ENCODE data around the gene TMEM192. TPM values are rescaled to one million over a fixed set of nuclear protein-coding genes. Genes with fewer than 3 reads are reported as not detected.

TMEM192 gene
- total and polyA plus RNA-seq, 2 of the 4 experiments (the other 2 are of a cell fraction), result 7.7 to 17.2 TPM

DNA sequence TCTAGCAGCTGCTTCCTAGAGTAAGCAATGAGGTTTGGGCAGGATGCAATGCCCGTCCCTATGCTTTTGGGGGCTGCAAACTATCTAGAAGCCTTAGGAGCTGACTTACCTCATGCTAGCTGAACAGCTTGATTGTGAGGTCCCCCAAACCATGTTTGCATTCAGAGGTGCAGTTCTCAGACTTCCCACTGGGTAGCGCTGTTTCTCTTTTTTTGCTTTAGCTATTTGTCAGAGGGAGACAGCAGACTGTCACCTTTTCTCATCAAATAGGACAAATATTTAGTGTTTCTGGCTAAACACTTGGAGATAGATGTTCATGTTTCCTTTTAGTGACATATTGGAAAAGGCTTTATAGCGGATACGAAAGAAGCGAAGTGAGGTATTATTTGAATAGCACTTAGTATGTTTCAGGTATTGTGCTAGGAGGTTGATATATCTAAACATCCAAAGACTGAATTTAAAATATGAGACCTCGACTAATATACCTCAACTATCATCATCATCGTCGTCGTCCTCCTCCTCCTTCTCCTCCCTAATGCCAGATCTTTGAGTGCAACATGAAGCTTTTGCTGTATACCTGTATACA, 18.7 kb upstream of the TMEM192 start:
- TF ChIP-seq POLR2A (IDR thresholded peaks at IDR 0.05; ENCODE audit: low read depth, low read length), result no peak
- TF ChIP-seq, protein P1, sequence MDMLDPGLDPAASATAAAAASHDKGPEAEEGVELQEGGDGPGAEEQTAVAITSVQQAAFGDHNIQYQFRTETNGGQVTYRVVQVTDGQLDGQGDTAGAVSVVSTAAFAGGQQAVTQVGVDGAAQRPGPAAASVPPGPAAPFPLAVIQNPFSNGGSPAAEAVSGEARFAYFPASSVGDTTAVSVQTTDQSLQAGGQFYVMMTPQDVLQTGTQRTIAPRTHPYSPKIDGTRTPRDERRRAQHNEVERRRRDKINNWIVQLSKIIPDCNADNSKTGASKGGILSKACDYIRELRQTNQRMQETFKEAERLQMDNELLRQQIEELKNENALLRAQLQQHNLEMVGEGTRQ (IDR thresholded peaks at IDR 0.05; ENCODE audit: low read depth, low read length), result no peak
- peak; percentile 90 for TF ChIP-seq RAD21 (IDR thresholded peaks at IDR 0.05; ENCODE audit: low read length)
- TF ChIP-seq MAFK (IDR thresholded peaks at IDR 0.05; ENCODE audit: low read depth, low read length), result no peak
- TF ChIP-seq RCOR1 (IDR thresholded peaks at IDR 0.05; ENCODE audit: insufficient replicate concordance, low read length), result no peak
- no peak for TF ChIP-seq NFE2L2 (IDR thresholded peaks at IDR 0.05; ENCODE audit: low read depth, low read length)
- no peak for TF ChIP-seq CEBPB (IDR thresholded peaks at IDR 0.05; ENCODE audit: low read depth, low read length)
- TF ChIP-seq FOS (IDR thresholded peaks at IDR 0.05; ENCODE audit: low read depth, low read length), result no peak
- no peak for TF ChIP-seq BHLHE40 (IDR thresholded peaks at IDR 0.05; ENCODE audit: low read depth, low read length)
- TF ChIP-seq RFX5 (IDR thresholded peaks at IDR 0.05; ENCODE audit: low read depth, low read length), result no peak
- TF ChIP-seq, protein P2, sequence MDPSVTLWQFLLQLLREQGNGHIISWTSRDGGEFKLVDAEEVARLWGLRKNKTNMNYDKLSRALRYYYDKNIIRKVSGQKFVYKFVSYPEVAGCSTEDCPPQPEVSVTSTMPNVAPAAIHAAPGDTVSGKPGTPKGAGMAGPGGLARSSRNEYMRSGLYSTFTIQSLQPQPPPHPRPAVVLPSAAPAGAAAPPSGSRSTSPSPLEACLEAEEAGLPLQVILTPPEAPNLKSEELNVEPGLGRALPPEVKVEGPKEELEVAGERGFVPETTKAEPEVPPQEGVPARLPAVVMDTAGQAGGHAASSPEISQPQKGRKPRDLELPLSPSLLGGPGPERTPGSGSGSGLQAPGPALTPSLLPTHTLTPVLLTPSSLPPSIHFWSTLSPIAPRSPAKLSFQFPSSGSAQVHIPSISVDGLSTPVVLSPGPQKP (IDR thresholded peaks at IDR 0.05; ENCODE audit: borderline replicate concordance, low read depth, low read length), result no peak
- TF ChIP-seq MXI1 (IDR thresholded peaks at IDR 0.05; ENCODE audit: borderline replicate concordance, low read depth, low read length), result no peak
- no peak for TF ChIP-seq MAZ (IDR thresholded peaks at IDR 0.05; ENCODE audit: borderline replicate concordance, low read depth, low read length)
- TF ChIP-seq, protein P3, sequence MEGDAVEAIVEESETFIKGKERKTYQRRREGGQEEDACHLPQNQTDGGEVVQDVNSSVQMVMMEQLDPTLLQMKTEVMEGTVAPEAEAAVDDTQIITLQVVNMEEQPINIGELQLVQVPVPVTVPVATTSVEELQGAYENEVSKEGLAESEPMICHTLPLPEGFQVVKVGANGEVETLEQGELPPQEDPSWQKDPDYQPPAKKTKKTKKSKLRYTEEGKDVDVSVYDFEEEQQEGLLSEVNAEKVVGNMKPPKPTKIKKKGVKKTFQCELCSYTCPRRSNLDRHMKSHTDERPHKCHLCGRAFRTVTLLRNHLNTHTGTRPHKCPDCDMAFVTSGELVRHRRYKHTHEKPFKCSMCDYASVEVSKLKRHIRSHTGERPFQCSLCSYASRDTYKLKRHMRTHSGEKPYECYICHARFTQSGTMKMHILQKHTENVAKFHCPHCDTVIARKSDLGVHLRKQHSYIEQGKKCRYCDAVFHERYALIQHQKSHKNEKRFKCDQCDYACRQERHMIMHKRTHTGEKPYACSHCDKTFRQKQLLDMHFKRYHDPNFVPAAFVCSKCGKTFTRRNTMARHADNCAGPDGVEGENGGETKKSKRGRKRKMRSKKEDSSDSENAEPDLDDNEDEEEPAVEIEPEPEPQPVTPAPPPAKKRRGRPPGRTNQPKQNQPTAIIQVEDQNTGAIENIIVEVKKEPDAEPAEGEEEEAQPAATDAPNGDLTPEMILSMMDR (conservative IDR thresholded peaks at IDR 0.05; ENCODE audit: low read depth, low read length), result peak; percentile 85
- peak; percentile 92 for TF ChIP-seq SMC3 (IDR thresholded peaks at IDR 0.05; ENCODE audit: low read depth, low read length)
- TF ChIP-seq CHD1 (IDR thresholded peaks at IDR 0.05; ENCODE audit: low read depth, low read length), result no peak
- Histone ChIP-seq H3K27ac (ENCODE audit: insufficient read depth, low read length) (no peak overlapping the region), H2BK20ac (ENCODE audit: low read depth, low read length) (no peak overlapping the region), H3K27me3 (ENCODE audit: control insufficient read depth, insufficient read depth, low read length) (no peaks in the 10 kb centered on the region; the same call in 1 of the 2 replicates), H2BK15ac (ENCODE audit: low read depth, low read length) (no peak overlapping the region), H3K4ac (ENCODE audit: low read depth, low read length) (no peak overlapping the region), H3K18ac (ENCODE audit: low read depth, low read length) (no peak overlapping the region), H2BK120ac (ENCODE audit: low read depth, low read length) (no peak overlapping the region), H2AK9ac (replicated peaks; ENCODE audit: low read depth, low read length, poor library complexity) (no peak overlapping the region), H3K9me3 (ENCODE audit: control insufficient read depth, insufficient read depth, low read length) (no peaks in the 10 kb centered on the region), H4K5ac (ENCODE audit: low read depth, low read length) (no peak overlapping the region), H3K4me2 (ENCODE audit: low read depth, low read length) (no peak overlapping the region), H3K23ac (ENCODE audit: low read depth, low read length) (no peak overlapping the region), H3K9ac (ENCODE audit: low read depth, low read length) (no peak overlapping the region), H3K14ac (replicated peaks; ENCODE audit: low read depth, low read length) (no peak overlapping the region), H3K79me1 (ENCODE audit: low read depth in 1 of 2, low read length in 2 of 2) (no peaks in the 10 kb centered on the region), H2AFZ (replicated peaks; ENCODE audit: low read length, poor library complexity) (no peak overlapping the region), H4K91ac (ENCODE audit: insufficient read depth, low read depth, low read length) (no peak overlapping the region), H4K8ac (ENCODE audit: low read depth in 2 of 2, low read length in 2 of 2) (no peak overlapping the region), H4K20me1 (ENCODE audit: insufficient read depth, low read length) (no peaks in the 10 kb centered on the region), H3K56ac (ENCODE audit: extremely low read depth, insufficient read depth, low read length) (no peak overlapping the region), H3K4me1 (ENCODE audit: control insufficient read depth, insufficient read depth, low read length) (no peaks in the 10 kb centered on the region), H3K9me1 (ENCODE audit: insufficient read depth, low read length) (no peaks in the 10 kb centered on the region), H3K36me3 (ENCODE audit: control insufficient read depth, insufficient read depth, low read length) (no peaks in the 10 kb centered on the region), H2BK5ac (ENCODE audit: low read depth, low read length, poor library complexity, severe bottlenecking) (no peak overlapping the region), H3K4me3 (ENCODE audit: insufficient read depth, low read depth, low read length) (no peak overlapping the region), H2AK5ac (ENCODE audit: low read depth, low read length) (no peak overlapping the region)
- POLR2A ChIA-PET (ENCODE audit: unreplicated experiment), result no interaction called here
- DNase-seq (peak; percentile 55), ATAC-seq (ENCODE audit: low read depth) (peak; percentile 95)
- intact Hi-C loops (cut with micrococcal nuclease) (loop anchor here (1.0 kb wide), 2 partner anchors 212 to 334 kb away; no protein-coding TSS in a partner anchor), in situ Hi-C loops (cut with MboI; ENCODE audit: low sequenced_read_pairs) (loop anchor here (5.0 to 25.0 kb wide), 3 partner anchors 223 to 956 kb away; no protein-coding TSS in a partner anchor), dilution Hi-C loops (cut with HindIII; ENCODE audit: low sequenced_read_pairs, unreplicated experiment) (loop anchor here (25.0 kb wide), 1 partner anchor 331 kb away; no protein-coding TSS in a partner anchor)
- no TSS peak for BruUV-seq (replicated peaks)
- no CpG with 5 or more reads among the region's 9 CpGs for WGBS, 2 experiments (ENCODE audit: extremely low coverage in 2 of 2, insufficient read length in 1 of 2)
- CTCF ChIA-PET, result interaction anchor here (0.6 to 2.5 kb wide), 23 partner anchors 8 to 362 kb away, joined by 3 to 10 read pairs (median 4); partner anchors contain the start of gene TMEM192

Data from IMR-90 (cell line).